Middle frontal gyrus (tissue), 1 donor: ENCODE measurements around the gene GSTM2.

ENCODE experiments used
- DNase-seq: peaks from one replicate; pipeline ENCODE4 v3.0.0-alpha.2; 2015; ENCODE audit warnings: low spot score; ENCODE audit errors: extremely low spot score

The GSTM2 gene

DNA sequence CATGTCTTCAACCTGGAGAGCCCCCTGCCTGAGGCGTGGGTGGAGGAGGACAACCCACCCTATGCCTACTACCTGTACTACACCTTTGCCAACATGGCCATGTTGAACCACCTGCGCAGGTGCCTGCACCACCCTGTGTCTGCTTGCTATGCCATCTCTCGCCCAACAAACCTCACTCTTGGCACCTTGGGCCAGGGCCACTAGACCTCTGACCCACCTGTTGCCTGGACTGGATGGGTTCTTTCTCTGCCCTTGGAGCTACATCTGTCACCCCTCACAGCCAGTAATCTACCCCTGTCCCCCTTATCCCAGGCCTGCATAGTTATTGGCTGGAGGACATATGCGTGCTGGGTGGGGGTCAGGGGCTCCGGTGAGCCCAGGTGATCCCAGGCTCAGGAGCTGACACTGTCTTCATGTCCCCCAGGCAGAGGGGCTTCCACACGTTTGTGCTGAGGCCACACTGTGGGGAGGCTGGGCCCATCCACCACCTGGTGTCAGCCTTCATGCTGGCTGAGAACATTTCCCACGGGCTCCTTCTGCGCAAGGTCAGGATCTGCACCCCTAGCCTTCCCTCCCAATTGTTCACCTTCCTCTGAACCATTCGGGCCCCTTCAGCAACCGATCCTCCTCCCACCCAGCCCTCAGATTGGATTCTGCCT is 38.4 kb upstream of the GSTM2 start:
- DNase-seq = no peak

GRCh38 chr1:109630081-109630897 is 37.6 kb upstream of the GSTM2 start:
- DNase-seq = no peak

DNA sequence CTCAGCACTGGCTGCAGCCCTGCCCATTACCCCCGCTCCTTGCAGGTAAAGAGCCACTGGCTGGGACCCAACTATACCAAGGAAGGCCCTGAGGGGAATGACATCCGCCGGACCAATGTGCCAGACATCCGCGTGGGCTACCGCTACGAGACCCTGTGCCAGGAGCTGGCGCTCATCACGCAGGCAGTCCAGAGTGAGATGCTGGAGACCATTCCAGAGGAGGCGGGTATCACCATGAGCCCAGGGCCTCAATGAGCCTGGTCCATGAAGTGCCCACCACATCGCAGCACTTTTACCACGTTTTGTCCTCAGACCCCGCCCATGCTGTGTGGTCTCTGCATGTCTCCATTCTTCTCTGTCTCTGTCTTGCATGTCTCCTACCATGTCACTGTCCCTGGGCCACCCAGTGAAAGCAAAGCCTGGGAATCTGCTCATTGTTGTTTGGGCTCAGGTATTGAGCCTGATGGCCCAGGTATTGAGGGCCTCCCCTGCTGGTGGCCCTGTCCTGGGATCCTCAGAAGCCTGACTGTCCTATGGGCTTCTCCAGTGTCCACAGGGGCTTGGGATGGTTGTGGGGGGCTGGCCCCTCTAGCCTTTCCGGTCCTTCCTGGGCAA is 36.9 kb upstream of the GSTM2 start:
- no peak for DNase-seq

DNA sequence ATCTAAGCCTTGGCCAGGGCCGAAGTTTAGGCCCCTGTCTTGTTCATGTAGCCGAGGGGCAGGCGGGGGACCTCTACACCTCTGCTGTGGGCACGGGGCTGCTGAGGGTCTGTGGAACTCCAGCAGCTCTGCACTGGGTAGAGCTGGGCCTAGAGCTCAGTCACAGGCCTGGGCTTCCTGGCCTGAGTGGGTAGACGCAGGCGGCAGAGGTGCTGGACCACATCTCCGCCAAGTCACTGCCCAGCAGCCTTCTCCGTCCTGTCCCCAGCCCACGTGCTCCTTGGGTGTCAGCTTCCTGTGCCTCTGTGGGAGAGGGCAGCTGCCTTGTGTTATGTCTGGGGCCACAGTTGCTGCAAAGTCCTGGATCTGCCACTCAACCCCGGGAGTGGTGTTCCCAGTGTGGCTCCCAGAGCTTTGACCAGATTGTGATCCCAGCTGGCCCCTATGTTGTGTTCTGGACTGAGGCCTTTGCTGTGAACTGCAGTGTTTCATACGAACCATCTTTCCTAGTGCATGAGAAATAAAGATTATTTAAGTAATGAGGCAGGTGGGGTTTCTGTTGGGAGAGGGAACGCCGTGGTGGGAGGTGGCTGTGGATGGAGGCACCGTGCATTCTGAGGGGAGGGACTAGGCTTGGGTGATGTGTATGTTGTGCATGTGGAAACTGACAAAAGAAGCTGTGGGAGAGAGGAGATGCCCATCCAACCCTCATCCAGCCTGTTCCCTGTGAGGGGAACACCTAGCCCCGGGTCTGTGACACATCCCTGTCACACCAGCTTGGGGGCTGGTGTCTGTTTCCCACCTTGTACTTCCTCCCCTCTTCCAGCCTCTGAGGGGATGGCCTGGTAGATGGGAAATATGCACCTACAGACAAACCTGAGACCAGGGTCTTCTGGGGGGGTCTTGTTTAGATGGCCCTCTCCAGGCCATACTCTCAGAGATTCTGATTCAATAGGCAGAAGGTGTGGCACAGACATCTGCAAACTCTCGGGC is 36.0 kb upstream of the GSTM2 start:
- no peak for DNase-seq

- DNase-seq = no peak
Measured at GRCh38 chr1:109632671-109633346, 35.0 kb upstream of the GSTM2 start.

DNA sequence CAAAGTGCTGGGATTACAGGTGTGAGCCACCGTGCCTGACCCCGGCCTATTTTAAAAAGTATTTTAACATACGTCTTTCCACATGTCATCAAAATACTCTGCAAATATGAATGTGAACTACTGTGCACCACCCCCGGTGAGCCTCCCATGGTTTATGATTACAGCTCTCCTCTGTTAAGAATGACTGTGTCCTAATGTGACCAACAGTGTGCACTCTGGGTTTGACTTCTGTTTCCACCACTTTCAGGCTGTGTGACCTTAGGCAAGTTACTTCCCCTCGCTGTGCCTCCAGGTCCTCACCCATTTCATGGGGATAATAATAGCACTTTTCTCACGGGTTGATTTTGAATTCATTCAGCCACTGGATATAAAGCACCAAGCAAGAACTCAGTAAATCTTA is 33.6 kb upstream of the GSTM2 start:
- no peak for DNase-seq

DNA sequence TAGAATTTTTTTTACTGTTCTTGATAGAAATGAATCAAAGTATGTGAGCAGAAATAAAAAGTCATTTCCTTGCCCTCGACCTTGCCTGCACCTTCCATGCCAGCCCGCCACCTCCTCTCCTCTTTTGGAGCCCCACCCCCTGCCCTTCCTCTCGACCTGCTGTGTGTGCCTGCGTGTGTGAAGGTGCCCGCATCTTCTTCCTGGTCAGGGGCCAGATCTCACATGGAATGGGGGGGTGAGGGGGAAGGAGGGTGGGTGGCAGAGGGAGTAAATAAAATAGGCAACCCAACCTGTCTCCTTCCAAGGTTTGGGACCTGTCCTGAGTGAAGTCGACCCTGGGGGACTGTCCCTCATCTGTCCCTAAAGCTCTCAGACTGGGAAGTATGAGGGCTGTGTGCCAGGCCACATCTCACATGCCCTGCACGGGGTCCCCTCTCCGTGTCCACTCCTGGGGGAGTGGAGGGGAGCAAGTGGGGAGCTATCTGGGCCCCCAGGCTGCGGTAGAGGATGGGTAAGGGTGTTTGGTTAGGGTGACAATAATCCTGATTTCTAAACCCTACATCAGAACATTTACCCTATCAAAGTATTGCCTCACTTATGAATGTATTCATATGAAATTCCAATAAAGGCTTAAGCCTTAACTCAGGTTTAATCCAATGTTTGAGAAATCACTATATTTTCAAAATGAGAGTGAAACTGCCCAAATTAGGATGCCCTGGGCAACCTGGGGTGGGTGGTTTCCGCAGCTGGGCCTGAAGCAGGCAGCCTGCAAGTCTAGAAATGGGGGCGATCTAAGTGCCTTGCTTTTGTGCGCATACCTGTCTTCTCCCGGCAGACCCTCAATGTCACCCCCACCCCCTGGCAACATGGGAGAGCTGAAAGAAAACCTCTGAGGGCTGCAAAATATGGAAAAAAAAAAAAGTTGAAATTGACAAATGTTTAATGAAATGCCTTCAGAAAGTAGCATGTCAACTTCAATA is 32.8 kb upstream of the GSTM2 start:
- no peak for DNase-seq

- no peak for DNase-seq
Measured at GRCh38 chr1:109635862-109636200, 32.0 kb upstream of the GSTM2 start.

- no peak for DNase-seq
Measured at GRCh38 chr1:109636201-109636952, 31.5 kb upstream of the GSTM2 start.

- DNase-seq = no peak
Measured at GRCh38 chr1:109637446-109637845, 30.4 kb upstream of the GSTM2 start.

GRCh38 chr1:109639063-109639840 is 28.6 kb upstream of the GSTM2 start:
- DNase-seq = no peak

DNA sequence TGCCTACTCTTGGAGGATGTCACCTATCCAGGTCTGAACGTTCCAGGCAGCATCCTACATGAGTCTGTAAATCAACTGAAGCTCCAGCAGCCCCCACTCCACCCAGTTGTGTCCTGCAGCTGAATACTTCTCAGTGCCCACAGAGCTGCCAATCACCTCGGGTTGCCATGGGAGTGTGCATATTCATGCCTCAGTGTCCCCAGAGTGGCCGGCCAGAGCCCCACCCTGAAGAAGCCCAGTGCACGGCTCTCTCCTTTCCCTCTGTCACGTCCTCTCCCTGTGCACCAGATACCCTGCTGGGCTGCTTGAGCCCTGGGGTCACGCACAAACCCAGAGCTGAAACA is 28.0 kb upstream of the GSTM2 start:
- no peak for DNase-seq

- DNase-seq = peak; percentile 69
Measured at GRCh38 chr1:109640285-109640865, 27.5 kb upstream of the GSTM2 start.

DNA sequence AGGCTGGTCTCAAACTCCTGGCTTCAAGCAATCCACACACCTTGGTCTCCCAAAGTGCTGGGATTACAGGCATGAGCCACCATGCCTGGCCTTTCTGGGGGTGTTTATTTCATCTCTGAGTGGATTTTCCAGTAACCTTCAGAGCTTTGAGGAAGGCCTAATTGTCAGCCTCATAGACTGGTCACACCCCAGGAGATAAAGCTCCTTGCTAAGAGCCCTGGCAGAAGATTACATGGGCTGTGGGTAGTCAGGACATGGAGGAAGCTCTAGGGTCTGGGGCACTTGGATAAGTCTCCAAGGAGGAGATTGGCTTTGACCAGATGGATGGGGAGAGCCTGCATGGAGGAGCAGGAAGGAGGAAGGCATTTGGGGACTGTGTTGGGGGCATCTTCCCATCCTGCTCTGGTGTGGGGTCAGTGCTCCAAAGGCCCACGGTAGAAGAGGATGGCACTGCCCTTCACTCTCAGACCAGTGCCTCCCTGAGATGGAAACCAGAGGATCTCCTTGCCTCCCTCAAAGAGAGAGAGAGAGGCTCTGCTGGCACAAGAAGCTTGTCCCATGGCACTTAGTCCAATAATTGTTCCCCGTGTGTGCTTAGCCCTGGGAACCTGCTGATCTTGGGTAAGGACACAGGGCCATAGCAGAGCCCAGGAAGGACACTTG is 26.6 kb upstream of the GSTM2 start:
- DNase-seq = no peak

DNA sequence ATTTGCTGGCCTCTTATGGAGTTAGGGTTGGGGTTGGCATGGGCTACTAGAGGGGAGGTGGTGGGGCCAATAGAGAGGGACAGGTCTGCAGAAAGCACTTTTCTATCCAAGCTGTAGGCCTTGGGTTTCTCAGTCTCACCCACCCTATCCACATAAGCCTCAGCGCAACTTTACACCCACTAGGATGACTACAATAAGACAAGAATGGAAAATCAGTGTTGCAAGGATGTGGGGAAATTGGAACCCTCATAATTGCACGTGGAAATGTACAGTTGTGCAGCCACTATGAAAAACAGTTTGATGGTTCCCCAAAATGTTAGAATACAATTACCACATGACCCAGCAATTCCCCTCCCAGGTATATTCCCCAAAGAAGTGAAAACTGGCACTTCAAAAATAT is 26.0 kb upstream of the GSTM2 start:
- DNase-seq = no peak

DNA sequence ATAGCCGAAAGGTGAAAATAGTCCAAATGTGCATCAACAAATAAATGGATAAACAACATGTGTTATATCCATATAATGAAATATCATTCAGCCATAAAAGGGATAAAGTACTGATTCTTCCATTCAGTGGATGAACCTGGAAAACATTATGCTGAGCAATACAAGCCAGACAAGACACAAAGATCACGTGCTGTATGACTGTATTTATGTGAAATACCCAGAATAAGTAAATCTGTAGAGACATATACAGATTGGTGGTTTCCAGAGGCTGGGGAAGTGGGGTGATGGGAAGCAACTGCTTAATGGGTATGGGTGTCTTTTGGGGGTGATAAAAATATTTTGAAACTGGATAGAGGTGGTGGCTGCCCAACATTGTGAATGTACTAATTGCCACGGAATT is 25.2 kb upstream of the GSTM2 start:
- no peak for DNase-seq
